Measurements from ENCODE around the gene KCNJ18. TPM values are rescaled to one million over a fixed set of nuclear protein-coding genes. Genes with fewer than 3 reads are reported as not detected.
"Not testable (repeated sequence)": the region's sequence is repeated elsewhere in the genome, so short reads cannot be mapped to it uniquely, and the experiment has no call there.

Gene KCNJ18
- total RNA-seq, 1 experiment from 2014 or later, result 0.51 TPM

- H3K27me3 ChIP-seq (ENCODE audit: low read length); H3K9me3 ChIP-seq (ENCODE audit: low read length); DNase-seq; H3K4me2 ChIP-seq (ENCODE audit: low read length); H4K20me1 ChIP-seq (ENCODE audit: low read length); H3K4me1 ChIP-seq (ENCODE audit: insufficient read depth, low read length); H3K9me2 ChIP-seq (replicated peaks; ENCODE audit: low read length); H3K9ac ChIP-seq (ENCODE audit: low read length); H3K79me2 ChIP-seq (ENCODE audit: low read length); BruUV-seq (replicated peaks); ATAC-seq; CTCF ChIA-PET; H2AFZ ChIP-seq (ENCODE audit: low read length); H3K27ac ChIP-seq (ENCODE audit: low read length); POLR2A ChIA-PET (ENCODE audit: unreplicated experiment); intact Hi-C loops (cut with micrococcal nuclease); H3K4me3 ChIP-seq (ENCODE audit: low read length); H3F3A ChIP-seq (ENCODE audit: low read length, unreplicated experiment); H3K36me3 ChIP-seq (ENCODE audit: low read depth, low read length): not testable (repeated sequence)
These were observed 7.4 kb downstream of the KCNJ18 start for GRCh38 chr17:21699573-21700236.

GRCh38 chr17:21701090-21701489, 8.8 kb downstream of the KCNJ18 start:
- H3K9me3 ChIP-seq (ENCODE audit: low read length); DNase-seq: not testable (repeated sequence)

DNA sequence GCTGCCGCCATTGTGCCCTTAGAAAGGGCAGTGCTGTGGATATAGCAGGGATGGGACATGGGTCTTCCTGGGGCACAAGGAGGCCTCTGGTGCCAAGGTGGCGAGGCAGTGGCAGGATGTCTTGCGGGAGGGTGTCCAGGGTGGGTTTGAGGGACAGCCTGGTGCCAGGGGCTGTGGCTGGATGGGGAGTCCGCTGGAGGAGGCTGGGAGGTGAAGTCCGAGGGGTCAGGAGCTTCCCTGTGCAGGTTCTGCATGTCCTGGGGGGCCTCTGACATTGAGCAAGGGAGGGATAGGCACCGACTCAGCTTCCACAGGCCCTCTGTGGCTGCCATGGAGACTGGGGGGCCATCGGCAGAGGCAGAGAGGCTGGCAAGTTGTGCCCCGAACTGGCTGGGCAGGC, 9.7 kb downstream of the KCNJ18 start:
- H3K36me3 ChIP-seq (ENCODE audit: low read depth, low read length); intact Hi-C loops (cut with micrococcal nuclease); DNase-seq: not testable (repeated sequence)

More at GRCh38 chr17:21701090-21701489, 8.8 kb downstream of the KCNJ18 start:
- H3K27me3 ChIP-seq (ENCODE audit: low read length); CTCF ChIA-PET; POLR2A ChIA-PET (ENCODE audit: unreplicated experiment); H3K9ac ChIP-seq (ENCODE audit: low read length); H3K4me2 ChIP-seq (ENCODE audit: low read length); H4K20me1 ChIP-seq (ENCODE audit: low read length); ATAC-seq; H3K4me1 ChIP-seq (ENCODE audit: insufficient read depth, low read length); H3F3A ChIP-seq (ENCODE audit: low read length, unreplicated experiment); H3K27ac ChIP-seq (ENCODE audit: low read length); H3K79me2 ChIP-seq (ENCODE audit: low read length); BruUV-seq (replicated peaks); intact Hi-C loops (cut with micrococcal nuclease); H3K9me2 ChIP-seq (replicated peaks; ENCODE audit: low read length); H3K4me3 ChIP-seq (ENCODE audit: low read length); H3K36me3 ChIP-seq (ENCODE audit: low read depth, low read length); H2AFZ ChIP-seq (ENCODE audit: low read length): not testable (repeated sequence)

GRCh38 chr17:21702521-21702920, 10.2 kb downstream of the KCNJ18 start:
- POLR2A ChIA-PET (ENCODE audit: unreplicated experiment); H3K4me1 ChIP-seq (ENCODE audit: insufficient read depth, low read length); H3K4me3 ChIP-seq (ENCODE audit: low read length); ATAC-seq; H2AFZ ChIP-seq (ENCODE audit: low read length); H3K79me2 ChIP-seq (ENCODE audit: low read length); H3K27me3 ChIP-seq (ENCODE audit: low read length); H4K20me1 ChIP-seq (ENCODE audit: low read length); intact Hi-C loops (cut with micrococcal nuclease); DNase-seq; CTCF ChIA-PET; H3K9me2 ChIP-seq (replicated peaks; ENCODE audit: low read length); H3K9ac ChIP-seq (ENCODE audit: low read length); H3K27ac ChIP-seq (ENCODE audit: low read length); H3F3A ChIP-seq (ENCODE audit: low read length, unreplicated experiment); H3K36me3 ChIP-seq (ENCODE audit: low read depth, low read length); BruUV-seq (replicated peaks); H3K9me3 ChIP-seq (ENCODE audit: low read length); H3K4me2 ChIP-seq (ENCODE audit: low read length): not testable (repeated sequence)

More for the DNA sequence above, 9.7 kb downstream of the KCNJ18 start:
- ATAC-seq; CTCF ChIA-PET; H3K27me3 ChIP-seq (ENCODE audit: low read length); POLR2A ChIA-PET (ENCODE audit: unreplicated experiment); H3K9ac ChIP-seq (ENCODE audit: low read length); H3F3A ChIP-seq (ENCODE audit: low read length, unreplicated experiment); H3K79me2 ChIP-seq (ENCODE audit: low read length); H3K4me3 ChIP-seq (ENCODE audit: low read length); H2AFZ ChIP-seq (ENCODE audit: low read length); H3K9me3 ChIP-seq (ENCODE audit: low read length); H4K20me1 ChIP-seq (ENCODE audit: low read length); H3K4me2 ChIP-seq (ENCODE audit: low read length); H3K4me1 ChIP-seq (ENCODE audit: insufficient read depth, low read length); BruUV-seq (replicated peaks); H3K27ac ChIP-seq (ENCODE audit: low read length); H3K9me2 ChIP-seq (replicated peaks; ENCODE audit: low read length): not testable (repeated sequence)

DNA sequence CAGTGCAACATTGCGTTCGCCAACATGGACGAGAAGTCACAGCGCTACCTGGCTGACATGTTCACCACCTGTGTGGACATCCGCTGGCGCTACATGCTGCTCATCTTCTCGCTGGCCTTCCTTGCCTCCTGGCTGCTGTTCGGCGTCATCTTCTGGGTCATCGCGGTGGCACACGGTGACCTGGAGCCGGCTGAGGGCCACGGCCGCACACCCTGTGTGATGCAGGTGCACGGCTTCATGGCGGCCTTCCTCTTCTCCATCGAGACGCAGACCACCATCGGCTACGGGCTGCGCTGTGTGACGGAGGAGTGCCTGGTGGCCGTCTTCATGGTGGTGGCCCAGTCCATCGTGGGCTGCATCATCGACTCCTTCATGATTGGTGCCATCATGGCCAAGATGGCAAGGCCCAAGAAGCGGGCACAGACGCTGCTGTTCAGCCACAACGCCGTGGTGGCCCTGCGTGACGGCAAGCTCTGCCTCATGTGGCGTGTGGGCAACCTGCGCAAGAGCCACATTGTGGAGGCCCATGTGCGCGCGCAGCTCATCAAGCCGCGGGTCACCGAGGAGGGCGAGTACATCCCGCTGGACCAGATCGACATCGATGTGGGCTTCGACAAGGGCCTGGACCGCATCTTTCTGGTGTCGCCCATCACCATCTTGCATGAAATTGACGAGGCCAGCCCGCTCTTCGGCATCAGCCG, 10.8 kb downstream of the KCNJ18 start:
- H3K79me2 ChIP-seq (ENCODE audit: low read length); BruUV-seq (replicated peaks); H3F3A ChIP-seq (ENCODE audit: low read length, unreplicated experiment); H3K9me3 ChIP-seq (ENCODE audit: low read length); POLR2A ChIA-PET (ENCODE audit: unreplicated experiment); H3K9ac ChIP-seq (ENCODE audit: low read length); H3K4me3 ChIP-seq (ENCODE audit: low read length); H2AFZ ChIP-seq (ENCODE audit: low read length); H3K9me2 ChIP-seq (replicated peaks; ENCODE audit: low read length); H4K20me1 ChIP-seq (ENCODE audit: low read length); CTCF ChIA-PET; ATAC-seq; H3K4me2 ChIP-seq (ENCODE audit: low read length); H3K27ac ChIP-seq (ENCODE audit: low read length); intact Hi-C loops (cut with micrococcal nuclease); H3K4me1 ChIP-seq (ENCODE audit: insufficient read depth, low read length); H3K27me3 ChIP-seq (ENCODE audit: low read length); H3K36me3 ChIP-seq (ENCODE audit: low read depth, low read length); DNase-seq: not testable (repeated sequence)

DNA sequence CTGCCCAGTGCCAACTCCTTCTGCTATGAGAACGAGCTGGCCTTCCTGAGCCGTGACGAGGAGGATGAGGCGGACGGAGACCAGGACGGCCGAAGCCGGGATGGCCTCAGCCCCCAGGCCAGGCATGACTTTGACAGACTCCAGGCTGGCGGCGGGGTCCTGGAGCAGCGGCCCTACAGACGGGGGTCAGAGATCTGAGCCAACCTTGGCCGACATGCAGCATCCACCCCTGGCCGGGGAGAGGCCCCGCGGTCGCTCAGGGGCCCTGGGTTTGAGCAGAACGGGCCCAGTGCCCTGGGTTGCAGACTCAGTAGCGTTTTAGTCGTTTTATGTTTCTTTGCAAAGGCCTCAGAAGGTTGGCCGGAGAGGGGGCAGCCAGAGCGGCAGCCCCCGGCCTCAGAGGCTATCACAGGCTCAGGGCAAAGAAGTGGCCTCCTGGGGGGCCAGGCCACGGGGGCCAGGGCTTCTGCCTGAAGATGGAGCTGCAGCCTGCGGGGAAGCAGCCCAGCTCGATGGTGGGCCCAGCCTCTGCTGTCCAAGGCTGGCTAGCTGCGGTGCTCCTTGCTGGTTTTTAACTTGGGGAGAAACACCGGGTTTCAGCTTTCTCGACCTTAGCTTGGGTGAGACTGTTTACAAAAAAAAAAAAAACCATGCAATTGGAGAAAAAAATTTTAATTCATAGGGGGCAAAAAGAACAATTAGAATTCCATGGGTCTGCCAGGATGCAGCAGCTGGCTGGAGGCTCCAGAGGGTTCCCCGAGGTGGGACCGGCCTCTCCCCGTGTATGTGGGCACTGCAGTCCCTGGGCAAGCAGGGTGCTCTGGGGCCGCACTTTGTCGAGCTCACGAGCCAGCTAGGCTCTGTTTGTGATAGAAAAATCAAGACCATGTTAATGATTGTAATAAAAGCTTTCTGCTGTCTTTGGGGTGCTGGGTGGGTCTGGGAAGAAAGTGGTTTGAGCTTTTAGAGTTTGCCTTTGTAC, 11.9 kb downstream of the KCNJ18 start:
- POLR2A ChIA-PET (ENCODE audit: unreplicated experiment), result not testable (repeated sequence)

More for the DNA sequence above, 11.9 kb downstream of the KCNJ18 start:
- H3K27me3 ChIP-seq (ENCODE audit: low read length); ATAC-seq; H3K9ac ChIP-seq (ENCODE audit: low read length); H3K9me2 ChIP-seq (replicated peaks; ENCODE audit: low read length); BruUV-seq (replicated peaks); H3K79me2 ChIP-seq (ENCODE audit: low read length); H3F3A ChIP-seq (ENCODE audit: low read length, unreplicated experiment); H3K36me3 ChIP-seq (ENCODE audit: low read depth, low read length); H3K4me3 ChIP-seq (ENCODE audit: low read length); CTCF ChIA-PET; H4K20me1 ChIP-seq (ENCODE audit: low read length); H3K27ac ChIP-seq (ENCODE audit: low read length); H2AFZ ChIP-seq (ENCODE audit: low read length); H3K9me3 ChIP-seq (ENCODE audit: low read length); intact Hi-C loops (cut with micrococcal nuclease); H3K4me2 ChIP-seq (ENCODE audit: low read length); DNase-seq; H3K4me1 ChIP-seq (ENCODE audit: insufficient read depth, low read length): not testable (repeated sequence)
